H1 (cell line): ENCODE measurements around the gene CASP3. TPM values are rescaled to one million over a fixed set of nuclear protein-coding genes. Genes with fewer than 3 reads are reported as not detected.

Source experiments
- CTCF ChIA-PET: fragments of 300-600 bp; sonication (Branson Sonifier 250); formaldehyde crosslinking; loops from one replicate; lab custom pipeline; 2021; ENCODE audit not compliant: partially characterized antibody; lab: Charles Lee
- POLR2A ChIA-PET: fragments of 300-600 bp; sonication (Branson Sonifier 250); formaldehyde crosslinking; loops from one replicate; lab custom pipeline; 2021; ENCODE audit warnings: inconsistent platforms; ENCODE audit not compliant: partially characterized antibody; lab: Charles Lee
- DNase-seq, 2 experiments: peaks; one replicate each; pipeline versions ENCODE4 v3.0.0 to v3.0.0-alpha.2; 2010 to 2022; ENCODE audit warnings: low spot score in 2 of 2, low read depth in 1 of 2, mixed read lengths in 1 of 2
- FAIRE-seq: peaks from 2 replicates; lab custom pipeline; 2011; peaks lifted over from hg19 to GRCh38; lab: Jason Lieb, UNC
- H2AFZ ChIP-seq: 2 replicates; pipeline ENCODE4 v1.8.1; 2012; ENCODE audit warnings: low read length, inconsistent platforms
- H2AK5ac ChIP-seq: 2 replicates; pipeline ENCODE4 v1.6.1; 2013; ENCODE audit warnings: low read depth, low read length
- H2BK120ac ChIP-seq: replicated peaks from 2 replicates; pipeline ENCODE3; 2013; ENCODE audit warnings: low read depth, low read length, inconsistent platforms
- H2BK12ac ChIP-seq: 2 replicates; pipeline ENCODE4 v1.6.1; 2013; ENCODE audit warnings: low read depth, low read length
- H2BK15ac ChIP-seq: 2 replicates; pipeline ENCODE4 v1.6.1; 2013; ENCODE audit warnings: low read length
- H2BK20ac ChIP-seq: 2 replicates; pipeline ENCODE4 v1.6.1; 2013; ENCODE audit warnings: low read length
- H2BK5ac ChIP-seq: 2 replicates; pipeline ENCODE4 v1.6.1; 2013; ENCODE audit warnings: low read depth, low read length
- H3K14ac ChIP-seq: 2 replicates; pipeline ENCODE4 v1.6.1; 2013; ENCODE audit warnings: inconsistent platforms; ENCODE audit not compliant: insufficient read length
- H3K18ac ChIP-seq: 2 replicates; pipeline ENCODE4 v1.6.1; 2013; ENCODE audit warnings: low read length; ENCODE audit errors: extremely low read depth
- H3K23ac ChIP-seq: 2 replicates; pipeline ENCODE4 v1.6.1; 2013; ENCODE audit warnings: inconsistent platforms; ENCODE audit not compliant: insufficient read length
- H3K23me2 ChIP-seq: 2 replicates; pipeline ENCODE4 v1.6.1; 2013; ENCODE audit warnings: low read depth, low read length
- H3K27ac ChIP-seq: 2 replicates; pipeline ENCODE4 v1.6.1; 2011; ENCODE audit warnings: low read depth, low read length, inconsistent platforms
- H3K27me3 ChIP-seq, 4 experiments: replicated peaks in 1 of 4; 1 replicate in 1 of 4; 2 replicates in 3 of 4; pipeline versions ENCODE4 v1.6.1 to v1.8.1; 2011 to 2013; ENCODE audit warnings: low read length in 3 of 4, mild to moderate bottlenecking in 3 of 4, inconsistent platforms in 2 of 4, mixed read lengths in 2 of 4, moderate library complexity in 1 of 4; ENCODE audit not compliant: control insufficient read depth in 3 of 4, insufficient read depth in 3 of 4; ENCODE audit errors: extremely low read depth in 1 of 4
- H3K36me3 ChIP-seq, 4 experiments: 2 replicates each; pipeline versions ENCODE4 v1.6.1 to v1.8.1; 2011 to 2013; ENCODE audit warnings: mild to moderate bottlenecking in 4 of 4, low read length in 3 of 4, moderate library complexity in 2 of 4, control low read depth in 1 of 4, inconsistent platforms in 1 of 4; ENCODE audit not compliant: insufficient read depth in 4 of 4, control insufficient read depth in 2 of 4
- H3K4ac ChIP-seq: replicated peaks from 2 replicates; pipeline ENCODE3; 2013; ENCODE audit warnings: low read length, low read depth, mixed read lengths, inconsistent platforms; ENCODE audit not compliant: insufficient read length
- H3K4me1 ChIP-seq, 4 experiments: replicated peaks in 1 of 4; 1 replicate in 1 of 4; 2 replicates in 3 of 4; pipeline versions ENCODE4 v1.6.1 to v1.8.1; 2011 to 2013; ENCODE audit warnings: low read length in 3 of 4, inconsistent platforms in 2 of 4, mixed read lengths in 1 of 4; ENCODE audit not compliant: insufficient read depth in 4 of 4, control insufficient read depth in 3 of 4
- H3K4me2 ChIP-seq, 2 experiments: 2 replicates each; pipeline versions ENCODE4 v1.6.1 to v1.8.1; 2011 to 2013; ENCODE audit warnings: low read depth in 2 of 2, low read length in 2 of 2, control low read depth in 1 of 2, inconsistent platforms in 1 of 2, mild to moderate bottlenecking in 1 of 2; ENCODE audit not compliant: insufficient read depth in 1 of 2
- H3K4me3 ChIP-seq, 4 experiments: fragments of 200-600, 300-600 bp in 1 of 4; sonication (generic), shearing (Covaris generic), sonication (Bioruptor Twin) in 1 of 4; 2 replicates each; pipeline versions ENCODE4 v1.5.1 to v1.8.1; 2011 to 2016; ENCODE audit warnings: low read length in 4 of 4, low read depth in 3 of 4, control low read depth in 2 of 4, inconsistent platforms in 2 of 4, mild to moderate bottlenecking in 2 of 4, mixed read lengths in 1 of 4, moderate library complexity in 1 of 4; ENCODE audit not compliant: insufficient read depth in 2 of 4; ENCODE audit errors: extremely low read depth in 1 of 4
- H3K56ac ChIP-seq: replicated peaks from 2 replicates; pipeline ENCODE3; 2013; ENCODE audit warnings: low read depth, mild to moderate bottlenecking, mixed read lengths, low read length, inconsistent platforms; ENCODE audit not compliant: insufficient read length
- H3K79me1 ChIP-seq: 2 replicates; pipeline ENCODE4 v1.6.1; 2013; ENCODE audit warnings: low read depth, low read length, control low read depth
- H3K79me2 ChIP-seq, 2 experiments: 2 replicates each; pipeline versions ENCODE4 v1.6.1 to v1.8.1; 2012 to 2013; ENCODE audit warnings: low read length in 2 of 2, mild to moderate bottlenecking in 2 of 2, inconsistent platforms in 1 of 2; ENCODE audit not compliant: insufficient read depth in 2 of 2, control insufficient read depth in 1 of 2
- H3K9ac ChIP-seq, 4 experiments: replicated peaks in 1 of 4; 1 replicate in 1 of 4; 2 replicates in 3 of 4; pipeline versions ENCODE4 v1.6.1 to v1.8.1; 2011 to 2013; ENCODE audit warnings: low read depth in 3 of 4, low read length in 3 of 4, control low read depth in 2 of 4, mild to moderate bottlenecking in 2 of 4, moderate library complexity in 2 of 4, inconsistent platforms in 1 of 4; ENCODE audit errors: extremely low read depth in 1 of 4
- H3K9me3 ChIP-seq, 2 experiments: 2 replicates each; pipeline versions ENCODE4 v1.6.1 to v1.8.1; 2012 to 2013; ENCODE audit warnings: mild to moderate bottlenecking in 2 of 2, moderate library complexity in 2 of 2, control low read depth in 1 of 2, inconsistent platforms in 1 of 2, low read depth in 1 of 2, low read length in 1 of 2, mixed read lengths in 1 of 2; ENCODE audit not compliant: insufficient read depth in 2 of 2
- H4K20me1 ChIP-seq, 2 experiments: replicated peaks in 1 of 2; 2 replicates each; pipeline versions ENCODE3 to v1.8.1; 2011 to 2013; ENCODE audit warnings: inconsistent platforms in 2 of 2, low read length in 2 of 2, mild to moderate bottlenecking in 1 of 2; ENCODE audit not compliant: insufficient read depth in 2 of 2, control insufficient read depth in 1 of 2
- H4K5ac ChIP-seq: 2 replicates; pipeline ENCODE4 v1.6.1; 2013; ENCODE audit warnings: low read length, low read depth, mixed read lengths, inconsistent platforms; ENCODE audit not compliant: insufficient read length
- H4K8ac ChIP-seq: 2 replicates; pipeline ENCODE4 v1.8.0; 2013; ENCODE audit warnings: mild to moderate bottlenecking, moderate library complexity, low read length, inconsistent platforms; ENCODE audit not compliant: insufficient read depth; ENCODE audit errors: extremely low read depth
- H4K91ac ChIP-seq: replicated peaks from 2 replicates; pipeline ENCODE3; 2013; ENCODE audit warnings: low read length, mixed read lengths, inconsistent platforms; ENCODE audit not compliant: insufficient read length
- BACH1 ChIP-seq: IDR thresholded peaks from 2 replicates; pipeline ENCODE4 v1.6.1; 2012; ENCODE audit warnings: low read length, improper control_type of control experiment
- FOSL1 ChIP-seq: IDR thresholded peaks from 2 replicates; pipeline ENCODE4 v1.6.1; 2011; ENCODE audit warnings: mild to moderate bottlenecking, low read depth, low read length, moderate library complexity; ENCODE audit not compliant: insufficient read depth
- JUN ChIP-seq: IDR thresholded peaks from 2 replicates; pipeline ENCODE4 v1.6.1; 2011; ENCODE audit warnings: low read depth, mild to moderate bottlenecking, improper control_type of control experiment, low read length
- ZNF274 ChIP-seq: IDR thresholded peaks from 2 replicates; pipeline ENCODE4 v1.7.0; 2012; ENCODE audit warnings: low read length, borderline replicate concordance; ENCODE audit errors: extremely low read depth
- WGBS, 2 experiments: shearing (Covaris generic) in 1 of 2; methylation state at CpG; one replicate each; pipeline versions ENCODE4 v1.1.6 to v1.1.7; 2013 to 2015; ENCODE audit warnings: low lambda C conversion rate in 2 of 2, mixed read lengths in 2 of 2, inconsistent platforms in 1 of 2, low coverage in 1 of 2, missing lambda C conversion rate in 1 of 2; ENCODE audit not compliant: insufficient replicate concordance in 2 of 2, insufficient coverage in 1 of 2, insufficient read length in 1 of 2; ENCODE audit errors: extremely low coverage in 1 of 2, missing lambda C conversion rate in 1 of 2; 5-methylcytosine and 5-hydroxymethylcytosine counted together
- polyA plus RNA-seq, 7 experiments: library from polyadenylated mRNA; depleted of rRNA in 3 of 7; stranded (reverse) in 5 of 7; unstranded in 2 of 7; fragments of >200 nt in 5 of 7; fragments of 200-250 nt in 2 of 7; gene quantifications; 1 replicate in 5 of 7; 2 replicates in 1 of 7; 4 replicates in 1 of 7; pipeline versions ENCODE4 v1.2.1 to v1.2.3, GENCODE V29; 2011 to 2013; ENCODE audit warnings: missing spikeins in 2 of 7, mixed read lengths in 2 of 7
- total RNA-seq: library from RNA; stranded (reverse); fragmentation: NEBNext Ultra II Directional; extraction: Animal tissue kit (Norgen Biotek cat#: 25700); gene quantifications from 2 replicates; pipeline ENCODE4 v1.2.1, GENCODE V29; 2021

Gene CASP3
- total and polyA plus RNA-seq, 2 of the 8 experiments (the other 6 are each of a cell fraction or from before 2014, with no cell fraction given): 27.8 to 82.5 TPM

DNA sequence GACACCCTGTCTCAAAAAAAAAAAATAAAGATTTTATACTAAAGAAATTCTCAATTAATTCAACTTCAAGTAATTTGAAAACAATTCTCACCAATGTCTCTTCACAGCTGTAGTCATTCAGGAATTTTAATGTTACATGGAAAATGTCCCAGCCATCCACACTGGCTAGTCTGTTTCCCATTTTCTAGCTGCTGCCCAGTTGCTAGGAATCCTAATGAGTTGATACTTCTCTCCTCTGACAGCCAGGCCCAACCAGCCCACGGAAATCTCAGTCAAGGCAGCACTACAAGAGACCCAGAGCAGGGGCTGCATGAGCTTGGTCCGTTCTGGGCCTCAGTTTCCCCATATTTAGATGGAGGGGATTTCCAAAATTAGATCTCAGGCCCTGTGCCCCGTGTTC, 59.1 kb downstream of the CASP3 start:
- Histone ChIP-seq H2BK20ac (no peak overlapping the region), H2AFZ (no peak overlapping the region), H3K9me3 (no peaks in the 10 kb centered on the region; a peak in 1 of 4 replicates), H4K91ac (no peak overlapping the region), H2BK120ac (no peak overlapping the region), H3K4me1 (no peaks in the 10 kb centered on the region), H3K27ac (no peak overlapping the region), H3K79me2 (no peaks in the 10 kb centered on the region), H3K23ac (no peak overlapping the region), H3K4me3 (no peak overlapping the region), H2AK5ac (no peak overlapping the region), H4K20me1 (no peaks in the 10 kb centered on the region), H3K36me3 (no peaks in the 10 kb centered on the region), H3K14ac (no peak overlapping the region), H2BK15ac (no peak overlapping the region), H2BK12ac (no peak overlapping the region), H3K4me2 (no peak overlapping the region), H2BK5ac (no peak overlapping the region), H3K79me1 (no peaks in the 10 kb centered on the region), H3K4ac (no peak overlapping the region), H4K5ac (no peak overlapping the region), H3K9ac (no peak overlapping the region), H3K56ac (no peak overlapping the region), H3K27me3 (no peaks in the 10 kb centered on the region), H4K8ac (no peak overlapping the region), H3K18ac (no peak overlapping the region), H3K23me2 (no peaks in the 10 kb centered on the region)
- FAIRE-seq: no peak
- WGBS, 2 experiments: 90% methylated on average over 3 of the region's 3 CpGs; no CpG with 5 or more reads in 1 of the 2 experiments
- DNase-seq: no peak
- ChIA-PET POLR2A (interaction anchor here (1.3 kb wide), 1 partner anchor 28 kb away, joined by 11 read pairs; no protein-coding TSS in a partner anchor), CTCF (interaction anchor here (0.5 to 1.6 kb wide), 5 partner anchors 18 to 434 kb away, joined by 3 to 6 read pairs (median 3); no protein-coding TSS in a partner anchor)
- TF ChIP-seq JUN (no peak), BACH1 (no peak), ZNF274 (no peak), FOSL1 (no peak)
